H1 (cell line): Measurements from ENCODE around the gene CELF4. TPM values are rescaled to one million over a fixed set of nuclear protein-coding genes. Genes with fewer than 3 reads are reported as not detected.
A peak's percentile ranks its signal among the peaks of the same experiment; 100 is the strongest.

ENCODE experiments used
- CTCF ChIA-PET: fragments of 300-600 bp; sonication (Branson Sonifier 250); formaldehyde crosslinking; loops from one replicate; lab custom pipeline; 2021; ENCODE audit not compliant: partially characterized antibody; lab: Charles Lee
- POLR2A ChIA-PET: fragments of 300-600 bp; sonication (Branson Sonifier 250); formaldehyde crosslinking; loops from one replicate; lab custom pipeline; 2021; ENCODE audit warnings: inconsistent platforms; ENCODE audit not compliant: partially characterized antibody; lab: Charles Lee
- DNase-seq, 2 experiments: peaks; one replicate each; pipeline versions ENCODE4 v3.0.0 to v3.0.0-alpha.2; 2010 to 2022; ENCODE audit warnings: low spot score in 2 of 2, low read depth in 1 of 2, mixed read lengths in 1 of 2
- FAIRE-seq: peaks from 2 replicates; lab custom pipeline; 2011; peaks lifted over from hg19 to GRCh38; lab: Jason Lieb, UNC
- H2AFZ ChIP-seq: 2 replicates; pipeline ENCODE4 v1.8.1; 2012; ENCODE audit warnings: low read length, inconsistent platforms
- H2AK5ac ChIP-seq: 2 replicates; pipeline ENCODE4 v1.6.1; 2013; ENCODE audit warnings: low read depth, low read length
- H2BK120ac ChIP-seq: replicated peaks from 2 replicates; pipeline ENCODE3; 2013; ENCODE audit warnings: low read depth, low read length, inconsistent platforms
- H2BK12ac ChIP-seq: 2 replicates; pipeline ENCODE4 v1.6.1; 2013; ENCODE audit warnings: low read depth, low read length
- H2BK15ac ChIP-seq: 2 replicates; pipeline ENCODE4 v1.6.1; 2013; ENCODE audit warnings: low read length
- H2BK20ac ChIP-seq: 2 replicates; pipeline ENCODE4 v1.6.1; 2013; ENCODE audit warnings: low read length
- H2BK5ac ChIP-seq: 2 replicates; pipeline ENCODE4 v1.6.1; 2013; ENCODE audit warnings: low read depth, low read length
- H3K14ac ChIP-seq: 2 replicates; pipeline ENCODE4 v1.6.1; 2013; ENCODE audit warnings: inconsistent platforms; ENCODE audit not compliant: insufficient read length
- H3K18ac ChIP-seq: 2 replicates; pipeline ENCODE4 v1.6.1; 2013; ENCODE audit warnings: low read length; ENCODE audit errors: extremely low read depth
- H3K23ac ChIP-seq: 2 replicates; pipeline ENCODE4 v1.6.1; 2013; ENCODE audit warnings: inconsistent platforms; ENCODE audit not compliant: insufficient read length
- H3K23me2 ChIP-seq: 2 replicates; pipeline ENCODE4 v1.6.1; 2013; ENCODE audit warnings: low read depth, low read length
- H3K27ac ChIP-seq: 2 replicates; pipeline ENCODE4 v1.6.1; 2011; ENCODE audit warnings: low read depth, low read length, inconsistent platforms
- H3K27me3 ChIP-seq, 4 experiments: replicated peaks in 1 of 4; 1 replicate in 1 of 4; 2 replicates in 3 of 4; pipeline versions ENCODE4 v1.6.1 to v1.8.1; 2011 to 2013; ENCODE audit warnings: low read length in 3 of 4, mild to moderate bottlenecking in 3 of 4, inconsistent platforms in 2 of 4, mixed read lengths in 2 of 4, moderate library complexity in 1 of 4; ENCODE audit not compliant: control insufficient read depth in 3 of 4, insufficient read depth in 3 of 4; ENCODE audit errors: extremely low read depth in 1 of 4
- H3K36me3 ChIP-seq, 4 experiments: 2 replicates each; pipeline versions ENCODE4 v1.6.1 to v1.8.1; 2011 to 2013; ENCODE audit warnings: mild to moderate bottlenecking in 4 of 4, low read length in 3 of 4, moderate library complexity in 2 of 4, control low read depth in 1 of 4, inconsistent platforms in 1 of 4; ENCODE audit not compliant: insufficient read depth in 4 of 4, control insufficient read depth in 2 of 4
- H3K4ac ChIP-seq: replicated peaks from 2 replicates; pipeline ENCODE3; 2013; ENCODE audit warnings: low read length, low read depth, mixed read lengths, inconsistent platforms; ENCODE audit not compliant: insufficient read length
- H3K4me1 ChIP-seq, 4 experiments: replicated peaks in 1 of 4; 1 replicate in 1 of 4; 2 replicates in 3 of 4; pipeline versions ENCODE4 v1.6.1 to v1.8.1; 2011 to 2013; ENCODE audit warnings: low read length in 3 of 4, inconsistent platforms in 2 of 4, mixed read lengths in 1 of 4; ENCODE audit not compliant: insufficient read depth in 4 of 4, control insufficient read depth in 3 of 4
- H3K4me2 ChIP-seq, 2 experiments: 2 replicates each; pipeline versions ENCODE4 v1.6.1 to v1.8.1; 2011 to 2013; ENCODE audit warnings: low read depth in 2 of 2, low read length in 2 of 2, control low read depth in 1 of 2, inconsistent platforms in 1 of 2, mild to moderate bottlenecking in 1 of 2; ENCODE audit not compliant: insufficient read depth in 1 of 2
- H3K4me3 ChIP-seq, 4 experiments: fragments of 200-600, 300-600 bp in 1 of 4; sonication (generic), shearing (Covaris generic), sonication (Bioruptor Twin) in 1 of 4; 2 replicates each; pipeline versions ENCODE4 v1.5.1 to v1.8.1; 2011 to 2016; ENCODE audit warnings: low read length in 4 of 4, low read depth in 3 of 4, control low read depth in 2 of 4, inconsistent platforms in 2 of 4, mild to moderate bottlenecking in 2 of 4, mixed read lengths in 1 of 4, moderate library complexity in 1 of 4; ENCODE audit not compliant: insufficient read depth in 2 of 4; ENCODE audit errors: extremely low read depth in 1 of 4
- H3K56ac ChIP-seq: replicated peaks from 2 replicates; pipeline ENCODE3; 2013; ENCODE audit warnings: low read depth, mild to moderate bottlenecking, mixed read lengths, low read length, inconsistent platforms; ENCODE audit not compliant: insufficient read length
- H3K79me1 ChIP-seq: 2 replicates; pipeline ENCODE4 v1.6.1; 2013; ENCODE audit warnings: low read depth, low read length, control low read depth
- H3K79me2 ChIP-seq, 2 experiments: 2 replicates each; pipeline versions ENCODE4 v1.6.1 to v1.8.1; 2012 to 2013; ENCODE audit warnings: low read length in 2 of 2, mild to moderate bottlenecking in 2 of 2, inconsistent platforms in 1 of 2; ENCODE audit not compliant: insufficient read depth in 2 of 2, control insufficient read depth in 1 of 2
- H3K9ac ChIP-seq, 4 experiments: replicated peaks in 1 of 4; 1 replicate in 1 of 4; 2 replicates in 3 of 4; pipeline versions ENCODE4 v1.6.1 to v1.8.1; 2011 to 2013; ENCODE audit warnings: low read depth in 3 of 4, low read length in 3 of 4, control low read depth in 2 of 4, mild to moderate bottlenecking in 2 of 4, moderate library complexity in 2 of 4, inconsistent platforms in 1 of 4; ENCODE audit errors: extremely low read depth in 1 of 4
- H3K9me3 ChIP-seq, 2 experiments: 2 replicates each; pipeline versions ENCODE4 v1.6.1 to v1.8.1; 2012 to 2013; ENCODE audit warnings: mild to moderate bottlenecking in 2 of 2, moderate library complexity in 2 of 2, control low read depth in 1 of 2, inconsistent platforms in 1 of 2, low read depth in 1 of 2, low read length in 1 of 2, mixed read lengths in 1 of 2; ENCODE audit not compliant: insufficient read depth in 2 of 2
- H4K20me1 ChIP-seq, 2 experiments: replicated peaks in 1 of 2; 2 replicates each; pipeline versions ENCODE3 to v1.8.1; 2011 to 2013; ENCODE audit warnings: inconsistent platforms in 2 of 2, low read length in 2 of 2, mild to moderate bottlenecking in 1 of 2; ENCODE audit not compliant: insufficient read depth in 2 of 2, control insufficient read depth in 1 of 2
- H4K5ac ChIP-seq: 2 replicates; pipeline ENCODE4 v1.6.1; 2013; ENCODE audit warnings: low read length, low read depth, mixed read lengths, inconsistent platforms; ENCODE audit not compliant: insufficient read length
- H4K8ac ChIP-seq: 2 replicates; pipeline ENCODE4 v1.8.0; 2013; ENCODE audit warnings: mild to moderate bottlenecking, moderate library complexity, low read length, inconsistent platforms; ENCODE audit not compliant: insufficient read depth; ENCODE audit errors: extremely low read depth
- H4K91ac ChIP-seq: replicated peaks from 2 replicates; pipeline ENCODE3; 2013; ENCODE audit warnings: low read length, mixed read lengths, inconsistent platforms; ENCODE audit not compliant: insufficient read length
- BACH1 ChIP-seq: IDR thresholded peaks from 2 replicates; pipeline ENCODE4 v1.6.1; 2012; ENCODE audit warnings: low read length, improper control_type of control experiment
- CTCF ChIP-seq, 3 experiments: IDR thresholded peaks; 1 replicate in 2 of 3; 2 replicates in 1 of 3; pipeline versions ENCODE4 v1.5.1 to v1.6.1; 2011; ENCODE audit warnings: low read length in 3 of 3, mild to moderate bottlenecking in 3 of 3, inconsistent platforms in 2 of 3, low read depth in 1 of 3, moderate library complexity in 1 of 3; ENCODE audit not compliant: insufficient read depth in 1 of 3; ENCODE audit errors: control extremely low read depth in 1 of 3
- JUN ChIP-seq: IDR thresholded peaks from 2 replicates; pipeline ENCODE4 v1.6.1; 2011; ENCODE audit warnings: low read depth, mild to moderate bottlenecking, improper control_type of control experiment, low read length
- JUND ChIP-seq: IDR thresholded peaks from 2 replicates; pipeline ENCODE4 v1.6.1; 2011; ENCODE audit warnings: mild to moderate bottlenecking, improper control_type of control experiment, low read length
- PHF8 ChIP-seq: fragments of 200-600 bp; sonication (generic); conservative IDR thresholded peaks from 2 replicates; pipeline ENCODE4 v1.7.1; 2012; ENCODE audit warnings: low read depth, mild to moderate bottlenecking, inconsistent platforms, low read length, moderate library complexity
- POLR2AphosphoS5 ChIP-seq: IDR thresholded peaks from 2 replicates; pipeline ENCODE4 v1.6.1; 2011; ENCODE audit warnings: low read depth, low read length
- RAD21 ChIP-seq, 2 experiments: IDR thresholded peaks in 1 of 2; conservative IDR thresholded peaks in 1 of 2; 2 replicates each; pipeline ENCODE4 v1.6.1; 2011; ENCODE audit warnings: low read depth in 2 of 2, low read length in 2 of 2, improper control_type of control experiment in 1 of 2, inconsistent platforms in 1 of 2, mild to moderate bottlenecking in 1 of 2, moderate library complexity in 1 of 2
- RXRA ChIP-seq: IDR thresholded peaks from 2 replicates; pipeline ENCODE4 v1.6.1; 2011; ENCODE audit warnings: low read depth, mild to moderate bottlenecking, low read length, moderate library complexity; ENCODE audit not compliant: insufficient read depth
- WGBS, 2 experiments: shearing (Covaris generic) in 1 of 2; methylation state at CpG; one replicate each; pipeline versions ENCODE4 v1.1.6 to v1.1.7; 2013 to 2015; ENCODE audit warnings: low lambda C conversion rate in 2 of 2, mixed read lengths in 2 of 2, inconsistent platforms in 1 of 2, low coverage in 1 of 2, missing lambda C conversion rate in 1 of 2; ENCODE audit not compliant: insufficient replicate concordance in 2 of 2, insufficient coverage in 1 of 2, insufficient read length in 1 of 2; ENCODE audit errors: extremely low coverage in 1 of 2, missing lambda C conversion rate in 1 of 2; 5-methylcytosine and 5-hydroxymethylcytosine counted together
- polyA plus RNA-seq, 7 experiments: library from polyadenylated mRNA; depleted of rRNA in 3 of 7; stranded (reverse) in 5 of 7; unstranded in 2 of 7; fragments of >200 nt in 5 of 7; fragments of 200-250 nt in 2 of 7; gene quantifications; 1 replicate in 5 of 7; 2 replicates in 1 of 7; 4 replicates in 1 of 7; pipeline versions ENCODE4 v1.2.1 to v1.2.3, GENCODE V29; 2011 to 2013; ENCODE audit warnings: missing spikeins in 2 of 7, mixed read lengths in 2 of 7
- total RNA-seq: library from RNA; stranded (reverse); fragmentation: NEBNext Ultra II Directional; extraction: Animal tissue kit (Norgen Biotek cat#: 25700); gene quantifications from 2 replicates; pipeline ENCODE4 v1.2.1, GENCODE V29; 2021

Gene CELF4
- total and polyA plus RNA-seq, 2 of the 8 experiments (the other 6 are each of a cell fraction or from before 2014, with no cell fraction given): 1.6 to 3.4 TPM

- Histone ChIP-seq H3K23me2 (peaks cover 5% of the 10 kb centered on the region; the same call in 1 of the 2 replicates), H4K91ac (peak overlapping the region; percentile 32), H3K23ac (no peak overlapping the region), H2BK15ac (0 out of 2 replicates have a peak overlapping the region, but pooled peaks have one; percentile 89), H2BK5ac (no peak overlapping the region; the same call in 1 of the 2 replicates), H3K4ac (peak overlapping the region; percentile 46), H2AK5ac (no peak overlapping the region), H4K20me1 (peaks cover 0 to 2% of the 10 kb centered on the region in 2 experiments), H2BK12ac (peak overlapping the region; percentile 91; the same call in 1 of the 2 replicates), H3K4me1 (peaks cover 13 to 17% (median 15%) of the 10 kb centered on the region in 4 experiments), H2AFZ (peak overlapping the region; percentile 91), H4K5ac (no peak overlapping the region), H3K79me1 (no peaks in the 10 kb centered on the region), H3K9ac (no peak overlapping the region; a peak in 2 of 7 replicates), H3K27ac (0 out of 2 replicates have a peak overlapping the region, but pooled peaks have one; percentile 48), H3K4me2 (peak overlapping the region; percentile 71 to 85), H3K27me3 (peaks cover 0 to 5% (median 4%) of the 10 kb centered on the region in 4 experiments; a peak in 4 of 7 replicates), H2BK20ac (peak overlapping the region; percentile 94), H3K36me3 (no peaks in the 10 kb centered on the region), H3K4me3 (peak overlapping the region in 2 of 4 experiments; percentile 34 to 52; a peak in 3 of 8 replicates), H3K79me2 (no peaks in the 10 kb centered on the region), H4K8ac (peak overlapping the region; percentile 19; the same call in 1 of the 2 replicates), H3K18ac (peak overlapping the region; percentile 83), H3K9me3 (no peaks in the 10 kb centered on the region), H3K56ac (no peak overlapping the region), H2BK120ac (peak overlapping the region; percentile 25), H3K14ac (no peak overlapping the region)
- FAIRE-seq: no peak
- ChIA-PET CTCF (interaction anchor here (0.5 to 7.3 kb wide), 51 partner anchors 9 to 596 kb away, joined by 3 to 93 read pairs (median 4); no protein-coding TSS in a partner anchor), POLR2A (interaction anchor here (0.7 to 1.3 kb wide), 8 partner anchors 9 to 226 kb away, joined by 3 to 4 read pairs (median 3); no protein-coding TSS in a partner anchor)
- peak in 1 of 2 experiments; percentile 95 for DNase-seq
- 20% methylated on average over 15 of the region's 23 CpGs; no CpG with 5 or more reads in 1 of the 2 experiments for WGBS, 2 experiments
- peak; percentile 84 to 90 (median 85) for TF ChIP-seq CTCF (IDR thresholded peaks at IDR 0.05; ENCODE audit: control extremely low read depth in 1 of 3, insufficient read depth in 1 of 3, low read depth in 1 of 3, low read length in 3 of 3)
- no peak for TF ChIP-seq JUND
- TF ChIP-seq RXRA: no peak
- TF ChIP-seq JUN: no peak
- peak; percentile 25; the same call in 1 of the 2 replicates for TF ChIP-seq POLR2AphosphoS5
- peak; percentile 81 to 89 for TF ChIP-seq RAD21 (IDR thresholded peaks at IDR 0.05 in 1 of 2, conservative IDR thresholded peaks at IDR 0.05 in 1 of 2; ENCODE audit: low read depth in 2 of 2, low read length in 2 of 2)
- no peak for TF ChIP-seq PHF8
- no peak for TF ChIP-seq BACH1
Measured at GRCh38 chr18:37537868-37538525, 27.6 kb downstream of the CELF4 start.
